Activated CD4-positive, alpha-beta T cell treated with anti-CD3 and anti-CD28 coated beads for 4 hours (primary cell): ENCODE results near the gene ATP9B.
A peak's percentile ranks its signal among the peaks of the same experiment; 100 is the strongest.
"Not testable (repeated sequence)": the region's sequence is repeated elsewhere in the genome, so short reads cannot be mapped to it uniquely, and the experiment has no call there.

Experiments used
- DNase-seq, 2 donors: peaks; one replicate each; pipeline ENCODE4 v3.0.0-alpha.2; 2020

ATP9B gene

DNA sequence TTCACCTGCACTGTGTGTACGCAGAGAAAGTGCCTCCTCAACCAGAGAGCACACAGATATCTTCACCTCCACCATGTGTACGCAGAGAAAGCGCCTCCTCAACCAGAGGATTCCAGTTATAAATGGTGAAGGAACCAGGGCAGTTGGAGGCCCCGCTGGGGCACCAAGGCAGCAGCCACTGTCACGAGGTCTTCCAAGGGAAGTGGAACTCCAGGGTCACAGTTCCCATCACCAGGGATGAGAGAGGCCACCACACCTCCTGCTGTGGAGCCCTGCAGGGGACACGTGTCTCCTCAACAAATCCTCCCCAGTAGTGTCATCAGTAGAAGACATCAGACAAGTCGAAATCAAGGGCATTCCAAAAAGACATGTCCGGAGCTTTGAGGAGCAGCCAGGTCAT, 298.3 kb downstream of the ATP9B start:
- DNase-seq: no peak

GRCh38 chr18:79367989-79368388, 298.8 kb downstream of the ATP9B start:
- no peak for DNase-seq

DNA sequence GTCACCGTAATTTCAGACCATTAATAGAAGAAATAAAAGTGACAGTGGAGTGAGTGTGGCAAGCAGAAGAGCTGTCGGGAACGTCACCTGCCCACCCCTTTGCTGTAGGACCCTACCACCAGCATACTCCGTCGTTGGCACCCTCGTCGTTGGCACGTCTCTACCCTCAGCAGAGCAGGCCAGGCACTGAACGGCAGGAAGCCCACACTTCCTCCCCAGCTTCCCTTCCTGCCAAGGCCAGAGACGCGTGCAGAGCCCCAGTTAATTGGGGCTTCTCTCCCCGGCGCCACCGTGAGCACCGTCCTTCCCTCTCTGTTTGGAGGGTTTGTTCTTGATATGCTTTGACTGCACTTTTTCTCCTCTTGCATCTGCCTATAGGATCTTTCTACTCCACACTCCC, 299.5 kb downstream of the ATP9B start:
- no peak for DNase-seq

- no peak for DNase-seq
These were observed 302.4 kb downstream of the ATP9B start for GRCh38 chr18:79371561-79372121.

- DNase-seq: no peak
These were observed 303.3 kb downstream of the ATP9B start for GRCh38 chr18:79372461-79372860.

DNA sequence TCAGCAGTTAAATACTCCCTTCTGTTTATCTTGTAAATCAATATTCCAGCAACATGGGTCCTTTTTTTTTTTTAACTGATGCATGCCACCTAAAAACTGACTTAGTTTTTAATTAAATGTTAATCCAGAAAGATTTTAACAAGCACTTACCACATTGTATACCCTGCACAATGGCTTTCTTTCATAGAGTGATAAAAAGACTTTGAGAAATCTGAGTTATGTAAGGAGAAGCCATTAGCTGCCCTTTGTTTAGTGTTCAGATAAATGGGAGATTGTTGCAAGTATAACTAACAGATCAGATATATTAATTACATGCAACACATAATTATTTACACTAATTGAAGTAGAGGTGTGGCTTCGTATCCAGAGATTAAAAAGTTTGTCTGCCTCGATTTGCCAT, 303.8 kb downstream of the ATP9B start:
- no peak for DNase-seq

GRCh38 chr18:79373736-79374135, 304.5 kb downstream of the ATP9B start:
- no peak for DNase-seq

DNA sequence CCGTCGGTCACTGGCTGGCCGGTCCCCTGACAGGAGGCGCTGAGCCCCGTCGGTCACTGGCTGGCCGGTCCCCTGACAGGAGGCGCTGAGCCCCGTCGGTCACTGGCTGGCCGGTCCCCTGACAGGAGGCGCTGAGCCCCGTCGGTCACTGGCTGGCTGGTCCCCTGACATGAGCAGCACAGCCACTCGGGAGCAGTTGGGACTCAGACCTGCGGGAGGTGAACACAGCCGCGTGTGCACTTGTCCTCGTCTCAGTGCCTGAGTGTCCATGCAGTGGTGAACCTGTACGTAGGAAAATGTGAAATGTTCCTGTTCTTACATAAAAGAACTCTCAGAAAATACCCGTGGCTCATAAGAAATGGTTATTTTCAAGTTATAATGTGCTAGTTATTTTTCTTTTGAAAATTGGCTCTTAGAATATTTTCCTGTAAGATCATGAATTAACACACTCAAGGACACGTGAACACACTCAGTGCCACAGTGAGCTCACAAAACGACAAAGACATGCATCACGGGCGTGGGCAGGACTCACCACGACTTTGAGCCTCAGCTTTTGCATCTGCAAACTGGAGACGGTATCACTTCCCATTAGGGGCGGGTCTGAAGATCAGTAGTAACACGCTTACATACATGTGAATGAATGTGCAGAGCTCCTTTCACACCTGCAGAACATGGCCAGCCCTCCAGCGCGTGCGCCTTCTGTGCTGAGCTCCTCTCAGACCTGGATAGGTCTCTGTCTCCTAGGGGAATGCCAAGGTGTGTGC, 305.4 kb downstream of the ATP9B start:
- DNase-seq: no peak

GRCh38 chr18:79375441-79376154, 306.4 kb downstream of the ATP9B start:
- no peak for DNase-seq

DNA sequence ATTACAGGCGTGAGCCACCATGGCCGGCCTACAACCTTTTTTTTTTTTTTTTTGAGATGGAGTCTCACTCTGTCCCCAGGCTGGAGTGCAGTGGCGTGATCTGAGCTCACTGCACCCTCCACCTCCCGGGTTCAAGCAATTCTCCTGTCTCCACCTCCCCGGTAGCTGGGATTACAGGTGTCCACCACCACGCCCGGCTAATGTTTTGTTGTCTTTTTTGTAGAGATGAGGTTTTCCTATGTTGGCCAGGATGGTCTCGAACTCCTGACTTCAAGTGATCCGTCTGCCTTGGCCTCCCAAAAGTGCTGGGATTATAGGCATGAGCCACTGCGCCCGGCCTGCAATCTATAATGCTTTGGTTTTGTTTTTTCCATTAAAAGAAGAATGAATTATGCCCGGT, 307.5 kb downstream of the ATP9B start:
- DNase-seq: not testable (repeated sequence)

- DNase-seq: no peak
These were observed 308.1 kb downstream of the ATP9B start for GRCh38 chr18:79377187-79377891.

GRCh38 chr18:79378536-79379250, 309.5 kb downstream of the ATP9B start:
- DNase-seq: peak; percentile 79 to 85

DNA sequence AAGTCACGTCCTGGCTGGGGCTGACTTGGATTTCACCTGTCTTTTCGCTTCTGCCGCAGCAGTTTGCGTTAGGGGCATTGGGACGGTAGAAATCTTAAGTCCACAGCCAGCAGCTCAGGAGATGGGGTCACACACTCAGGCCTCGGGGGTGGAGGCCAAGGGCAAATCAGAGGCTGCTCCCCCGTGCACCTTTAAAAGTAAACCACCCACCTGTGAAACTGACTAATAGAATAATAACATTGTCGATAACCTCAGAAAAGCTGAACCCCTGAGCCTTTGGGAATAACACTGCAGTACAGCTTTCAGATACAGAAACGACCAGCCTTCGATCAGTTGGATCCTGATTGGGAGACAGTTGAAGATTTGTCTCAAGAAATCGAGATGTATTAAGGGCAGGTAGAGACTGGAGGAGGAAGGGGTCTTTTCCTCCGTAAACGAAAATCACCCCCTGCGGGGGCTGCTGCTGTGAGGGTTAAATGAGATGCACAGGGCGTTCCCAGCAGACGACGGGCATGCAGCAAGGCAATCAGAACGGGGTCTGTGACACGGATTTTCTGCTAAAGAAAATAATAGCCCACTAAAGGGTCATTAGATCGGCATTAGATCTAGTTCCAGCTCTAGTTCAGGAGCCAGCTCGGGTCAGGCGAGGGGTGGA, 310.2 kb downstream of the ATP9B start:
- DNase-seq: no peak

DNA sequence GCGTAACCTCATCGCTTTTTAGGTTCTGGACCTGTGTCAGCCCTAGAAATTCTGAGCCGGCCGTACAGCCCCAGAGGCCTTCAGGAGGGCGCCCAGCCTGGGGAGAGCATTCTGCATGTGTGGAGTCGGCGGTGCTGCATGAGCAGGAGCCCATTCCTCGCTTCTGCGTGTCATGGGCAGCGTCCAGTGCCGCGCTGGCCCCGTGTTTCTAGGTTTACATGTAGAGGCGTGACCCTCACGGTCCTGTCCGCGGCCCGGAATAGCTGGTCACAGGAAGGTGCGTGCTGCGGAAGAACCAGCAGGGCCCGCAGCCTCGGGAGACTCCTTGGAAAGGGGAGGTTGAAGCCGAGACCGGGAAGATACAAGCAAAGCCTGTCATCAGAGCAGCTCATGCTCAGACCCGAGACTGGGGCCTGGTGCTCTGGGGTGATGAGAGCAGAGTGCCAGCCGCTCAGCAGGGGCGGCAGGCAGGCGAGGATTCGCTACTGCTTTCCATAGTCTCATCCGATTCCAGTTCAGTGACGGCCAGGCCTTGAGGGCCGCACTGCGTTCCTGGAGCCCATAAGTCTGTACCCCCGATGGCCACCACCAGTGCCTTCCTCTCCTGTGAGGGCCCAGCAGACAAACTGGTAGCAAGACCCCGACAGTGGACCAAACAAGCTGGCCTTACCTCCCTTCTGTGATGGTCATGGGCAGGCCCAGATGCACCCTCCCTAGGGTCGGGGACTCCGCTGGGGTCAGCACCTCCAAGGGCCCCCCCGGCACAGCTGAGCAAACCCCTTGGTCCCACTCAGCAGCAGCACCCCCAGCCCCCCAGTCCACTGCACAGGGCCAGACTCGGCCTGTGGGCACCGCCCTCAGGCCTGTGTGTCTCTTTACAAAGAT, 311.0 kb downstream of the ATP9B start:
- no peak for DNase-seq

DNA sequence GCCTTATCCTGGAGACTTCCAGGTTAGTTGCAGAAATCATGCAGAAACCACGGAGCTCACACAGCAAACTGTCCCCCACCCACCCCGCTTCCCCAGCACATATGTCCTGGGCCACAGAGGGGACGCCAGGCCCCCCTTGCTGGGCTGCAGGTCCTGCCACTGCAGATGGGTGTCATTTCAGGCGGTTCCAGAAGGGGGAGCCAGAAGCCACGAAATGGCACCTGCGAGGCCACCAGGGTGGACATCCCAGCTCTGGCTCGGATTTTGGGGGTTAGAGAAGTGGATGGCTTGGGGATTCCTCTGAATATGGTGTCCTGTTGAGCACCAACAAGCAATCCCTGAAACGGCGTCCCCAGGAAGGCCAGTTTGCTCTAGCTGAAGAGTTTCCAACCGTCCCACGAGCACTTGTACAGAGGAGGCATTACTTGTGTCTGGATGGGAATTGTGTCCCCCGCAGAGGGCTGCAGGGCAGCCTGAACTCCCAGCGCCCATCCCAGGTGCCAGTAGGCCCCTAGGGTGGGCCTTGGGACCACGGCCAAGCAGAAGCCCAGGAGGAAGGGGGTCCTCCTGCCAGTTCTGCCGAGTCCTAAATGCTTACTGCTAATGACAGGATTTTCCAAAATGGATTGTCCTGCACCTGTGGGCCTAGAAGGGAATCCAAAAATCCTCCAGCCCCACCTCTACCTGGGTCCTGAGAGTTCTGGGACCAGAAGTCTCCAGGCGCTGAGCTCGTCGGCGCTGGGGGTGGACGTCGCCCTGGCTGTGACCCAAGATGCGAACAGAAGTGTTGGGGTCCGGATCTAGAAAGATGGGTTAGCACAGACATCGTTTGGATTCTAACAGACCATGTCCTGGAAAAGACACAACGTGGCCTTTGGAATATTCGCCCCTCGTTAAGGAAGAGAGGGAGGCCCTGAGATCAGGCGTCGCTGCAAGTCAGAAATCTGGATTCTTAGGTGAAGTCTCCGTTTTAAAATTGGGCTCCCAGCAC, 311.9 kb downstream of the ATP9B start:
- peak; percentile 57 to 76 for DNase-seq

DNA sequence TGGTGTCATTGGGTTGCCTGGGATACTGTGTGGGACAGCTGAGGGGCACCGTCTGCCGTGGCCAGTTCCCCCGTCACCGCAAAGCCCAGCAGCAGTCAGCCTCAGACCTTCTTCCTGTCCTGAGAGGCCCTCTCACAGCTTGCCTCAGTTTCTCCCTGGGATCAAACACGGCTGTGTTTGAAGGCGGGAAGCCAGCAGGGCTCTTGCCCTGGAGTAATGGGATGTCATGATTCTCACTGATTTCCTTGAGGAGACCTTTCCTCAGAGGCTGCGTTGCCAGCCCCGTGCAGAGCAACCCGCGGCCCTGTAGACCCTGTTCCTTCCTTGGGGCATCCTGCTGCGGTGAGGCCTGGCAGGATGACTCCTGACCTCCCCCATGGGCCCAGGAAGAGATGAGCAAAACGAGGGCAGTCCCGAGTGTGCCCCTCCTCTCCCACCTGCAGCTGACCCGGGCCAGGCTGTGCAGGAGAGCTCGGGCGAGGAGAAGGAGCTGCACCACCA, 312.7 kb downstream of the ATP9B start:
- no peak for DNase-seq

DNA sequence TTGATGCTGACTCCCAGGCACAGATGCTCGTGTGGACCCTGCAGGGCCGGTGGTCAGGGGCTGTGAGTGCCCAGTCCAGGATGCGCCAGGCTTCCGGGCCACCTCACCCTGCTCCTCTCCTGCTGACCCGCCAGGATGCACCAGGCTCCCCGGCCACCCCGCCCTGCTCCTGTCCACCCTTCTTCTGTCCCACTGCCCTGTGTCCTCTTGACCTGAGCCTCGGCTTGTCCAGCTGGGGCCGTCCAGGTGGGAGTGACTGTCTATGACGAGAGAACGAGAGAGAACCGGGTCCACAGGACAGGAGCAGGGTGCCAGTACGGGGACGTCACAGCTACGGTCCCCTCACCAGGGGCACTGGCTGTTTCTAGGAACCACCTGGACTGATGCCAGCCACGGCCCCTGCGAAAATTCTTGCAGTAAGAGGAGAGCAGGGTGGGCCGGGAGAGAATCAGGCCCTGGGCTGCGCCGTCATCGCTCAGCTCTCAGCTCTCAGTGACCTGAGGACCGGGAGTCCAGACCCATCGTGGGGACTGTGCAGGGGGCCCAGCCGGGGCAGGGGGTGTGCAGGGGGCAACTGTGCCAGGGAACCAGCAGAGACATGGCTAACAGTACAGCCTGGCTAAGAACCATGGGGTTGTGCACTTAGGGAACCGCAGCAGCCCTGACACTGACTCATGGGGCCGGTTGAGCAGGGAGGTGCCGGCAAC, 313.6 kb downstream of the ATP9B start:
- no peak for DNase-seq

DNA sequence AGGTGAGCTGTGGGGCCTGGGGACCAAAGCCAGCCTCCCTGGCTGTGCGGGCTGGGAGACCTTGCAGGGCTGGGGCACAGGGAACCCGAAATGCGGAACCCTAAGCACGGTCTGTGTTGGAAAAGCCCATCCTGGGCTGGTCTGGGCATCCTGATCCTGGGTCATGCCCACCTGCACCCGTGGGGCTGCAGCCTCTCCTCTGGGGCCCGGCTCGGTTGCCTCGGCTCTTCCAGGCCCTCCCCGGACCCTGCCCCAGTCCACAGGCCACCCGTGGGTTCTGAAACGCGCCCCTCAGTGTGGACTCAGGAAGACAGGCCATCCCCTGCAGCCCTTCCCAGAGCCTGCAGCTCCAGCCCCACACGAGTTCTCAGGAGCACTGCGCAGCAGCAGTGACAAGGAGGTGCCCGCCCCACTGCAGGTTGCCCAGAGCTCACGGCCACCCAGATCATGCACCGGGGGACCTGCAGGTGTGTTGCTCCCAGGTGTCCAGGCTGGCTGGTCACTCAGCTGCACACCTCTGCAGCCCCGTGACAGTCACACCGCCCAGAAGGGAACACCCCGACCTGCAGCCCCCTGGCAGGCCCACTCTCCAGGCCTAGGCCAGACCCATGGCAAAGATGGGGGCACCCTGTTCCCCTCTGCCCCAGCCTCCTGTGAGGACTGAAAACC, 314.3 kb downstream of the ATP9B start:
- no peak for DNase-seq
